SU-DHL-6 (cell line): ENCODE results near the gene HECW1.

Experiments used
- EZH2phosphoT487 ChIP-seq: fragments of 200-600 bp; sonication (generic), shearing (Covaris generic); conservative IDR thresholded peaks from 2 replicates; pipeline ENCODE4 v1.6.1; 2018; ENCODE audit warnings: mild to moderate bottlenecking, antibody characterized with exemption, low read length, moderate library complexity, mixed read lengths
- TF ChIP-seq, protein P1 (sequence below): fragments of 200-600 bp; sonication (generic); IDR thresholded peaks from one replicate; pipeline ENCODE4 v1.5.1; 2017; ENCODE audit warnings: antibody characterized with exemption, mild to moderate bottlenecking, low read length, moderate library complexity; ENCODE audit not compliant: insufficient read depth, poor library complexity, severe bottlenecking

DNA sequence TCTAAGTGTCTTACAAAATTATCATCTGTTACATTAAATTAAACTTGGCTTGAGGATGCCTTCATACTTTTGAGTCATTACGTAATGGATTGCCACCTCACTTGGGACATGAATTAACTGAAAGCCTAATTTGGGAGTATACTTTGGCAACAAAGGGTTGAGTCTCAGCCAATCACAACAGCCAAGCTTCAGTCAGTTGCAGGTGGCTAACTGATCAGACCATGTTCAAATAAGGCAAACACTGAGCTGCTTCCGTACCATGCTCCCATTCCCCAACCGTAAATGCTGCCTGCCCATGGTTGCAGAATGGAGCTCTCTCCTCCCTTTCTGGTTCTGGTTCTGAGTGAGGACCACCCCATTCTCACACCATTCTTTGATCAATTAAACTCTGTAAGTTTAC is 377.6 kb downstream of the HECW1 start:
- TF ChIP-seq, protein P1, sequence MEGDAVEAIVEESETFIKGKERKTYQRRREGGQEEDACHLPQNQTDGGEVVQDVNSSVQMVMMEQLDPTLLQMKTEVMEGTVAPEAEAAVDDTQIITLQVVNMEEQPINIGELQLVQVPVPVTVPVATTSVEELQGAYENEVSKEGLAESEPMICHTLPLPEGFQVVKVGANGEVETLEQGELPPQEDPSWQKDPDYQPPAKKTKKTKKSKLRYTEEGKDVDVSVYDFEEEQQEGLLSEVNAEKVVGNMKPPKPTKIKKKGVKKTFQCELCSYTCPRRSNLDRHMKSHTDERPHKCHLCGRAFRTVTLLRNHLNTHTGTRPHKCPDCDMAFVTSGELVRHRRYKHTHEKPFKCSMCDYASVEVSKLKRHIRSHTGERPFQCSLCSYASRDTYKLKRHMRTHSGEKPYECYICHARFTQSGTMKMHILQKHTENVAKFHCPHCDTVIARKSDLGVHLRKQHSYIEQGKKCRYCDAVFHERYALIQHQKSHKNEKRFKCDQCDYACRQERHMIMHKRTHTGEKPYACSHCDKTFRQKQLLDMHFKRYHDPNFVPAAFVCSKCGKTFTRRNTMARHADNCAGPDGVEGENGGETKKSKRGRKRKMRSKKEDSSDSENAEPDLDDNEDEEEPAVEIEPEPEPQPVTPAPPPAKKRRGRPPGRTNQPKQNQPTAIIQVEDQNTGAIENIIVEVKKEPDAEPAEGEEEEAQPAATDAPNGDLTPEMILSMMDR, result no peak
- no peak for TF ChIP-seq EZH2phosphoT487
